ENCODE data around the gene RGS7.
"Not testable (repeated sequence)": the region's sequence is repeated elsewhere in the genome, so short reads cannot be mapped to it uniquely, and the experiment has no call there.

Gene RGS7

GRCh38 chr1:241139047-241139446 lies 218.0 kb downstream of the RGS7 start:
- DNase-seq (ENCODE audit: low read depth in 2 of 2): no peak

- DNase-seq (ENCODE audit: low read depth in 2 of 2): no peak
Observed at GRCh38 chr1:241138248-241138647, 218.8 kb downstream of the RGS7 start.

GRCh38 chr1:241136389-241136788 lies 220.6 kb downstream of the RGS7 start:
- DNase-seq (ENCODE audit: low read depth in 2 of 2): no peak

- no peak for DNase-seq (ENCODE audit: low read depth in 2 of 2)
Observed at GRCh38 chr1:241131636-241132194, 225.3 kb downstream of the RGS7 start.

- DNase-seq (ENCODE audit: low read depth in 2 of 2): no peak
Observed at GRCh38 chr1:241130881-241131280, 226.1 kb downstream of the RGS7 start.

GRCh38 chr1:241129207-241129960 lies 227.6 kb downstream of the RGS7 start:
- DNase-seq (ENCODE audit: low read depth in 2 of 2): no peak

GRCh38 chr1:241125286-241125685 lies 231.7 kb downstream of the RGS7 start:
- no peak for DNase-seq (ENCODE audit: low read depth in 2 of 2)

GRCh38 chr1:241118049-241118448 lies 239.0 kb downstream of the RGS7 start:
- no peak for DNase-seq (ENCODE audit: low read depth in 2 of 2)

GRCh38 chr1:241115784-241116183 lies 241.2 kb downstream of the RGS7 start:
- DNase-seq (ENCODE audit: low read depth in 2 of 2): no peak

- DNase-seq (ENCODE audit: low read depth in 2 of 2): no peak
Observed at GRCh38 chr1:241114699-241115233, 242.2 kb downstream of the RGS7 start.

GRCh38 chr1:241113557-241113956 lies 243.4 kb downstream of the RGS7 start:
- DNase-seq (ENCODE audit: low read depth in 2 of 2): no peak

GRCh38 chr1:241109039-241109438 lies 248.0 kb downstream of the RGS7 start:
- no peak for DNase-seq (ENCODE audit: low read depth in 2 of 2)

- no peak for DNase-seq (ENCODE audit: low read depth in 2 of 2)
Observed at GRCh38 chr1:241105147-241105546, 251.9 kb downstream of the RGS7 start.

- DNase-seq (ENCODE audit: low read depth in 2 of 2): no peak
Observed at GRCh38 chr1:241102664-241103063, 254.3 kb downstream of the RGS7 start.

GRCh38 chr1:241101622-241102021 lies 255.4 kb downstream of the RGS7 start:
- DNase-seq (ENCODE audit: low read depth in 2 of 2): no peak

- no peak for DNase-seq (ENCODE audit: low read depth in 2 of 2)
Observed at GRCh38 chr1:241097479-241097878, 259.5 kb downstream of the RGS7 start.

GRCh38 chr1:241096982-241097381 lies 260.0 kb downstream of the RGS7 start:
- DNase-seq (ENCODE audit: low read depth in 2 of 2): no peak

- no peak for DNase-seq (ENCODE audit: low read depth in 2 of 2)
Observed at GRCh38 chr1:241095847-241096246, 261.2 kb downstream of the RGS7 start.

GRCh38 chr1:241090798-241091197 lies 266.2 kb downstream of the RGS7 start:
- no peak for DNase-seq (ENCODE audit: low read depth in 2 of 2)

- DNase-seq (ENCODE audit: low read depth in 2 of 2): not testable (repeated sequence)
Observed at GRCh38 chr1:241089066-241089465, 267.9 kb downstream of the RGS7 start.

GRCh38 chr1:241088075-241088474 lies 268.9 kb downstream of the RGS7 start:
- DNase-seq (ENCODE audit: low read depth in 2 of 2): not testable (repeated sequence)

GRCh38 chr1:241086686-241087085 lies 270.3 kb downstream of the RGS7 start:
- no peak for DNase-seq (ENCODE audit: low read depth in 2 of 2)

- DNase-seq (ENCODE audit: low read depth in 2 of 2): no peak
Observed at GRCh38 chr1:241083285-241083684, 273.7 kb downstream of the RGS7 start.
